ENCODE measurements around the gene SLC5A11. TPM values are rescaled to one million over a fixed set of nuclear protein-coding genes. Genes with fewer than 3 reads are reported as not detected.

SLC5A11 gene, protein sequence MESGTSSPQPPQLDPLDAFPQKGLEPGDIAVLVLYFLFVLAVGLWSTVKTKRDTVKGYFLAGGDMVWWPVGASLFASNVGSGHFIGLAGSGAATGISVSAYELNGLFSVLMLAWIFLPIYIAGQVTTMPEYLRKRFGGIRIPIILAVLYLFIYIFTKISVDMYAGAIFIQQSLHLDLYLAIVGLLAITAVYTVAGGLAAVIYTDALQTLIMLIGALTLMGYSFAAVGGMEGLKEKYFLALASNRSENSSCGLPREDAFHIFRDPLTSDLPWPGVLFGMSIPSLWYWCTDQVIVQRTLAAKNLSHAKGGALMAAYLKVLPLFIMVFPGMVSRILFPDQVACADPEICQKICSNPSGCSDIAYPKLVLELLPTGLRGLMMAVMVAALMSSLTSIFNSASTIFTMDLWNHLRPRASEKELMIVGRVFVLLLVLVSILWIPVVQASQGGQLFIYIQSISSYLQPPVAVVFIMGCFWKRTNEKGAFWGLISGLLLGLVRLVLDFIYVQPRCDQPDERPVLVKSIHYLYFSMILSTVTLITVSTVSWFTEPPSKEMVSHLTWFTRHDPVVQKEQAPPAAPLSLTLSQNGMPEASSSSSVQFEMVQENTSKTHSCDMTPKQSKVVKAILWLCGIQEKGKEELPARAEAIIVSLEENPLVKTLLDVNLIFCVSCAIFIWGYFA
- not detected in 2 replicates for total RNA-seq

GRCh38 chr16:24845726-24846547, at the start of gene SLC5A11:
Gene SLC5A11 (plus strand): TSS chr16:24845963. CDS start chr16:24858644, 12,681 bp downstream.

Other genes starting within 250 kb of the SLC5A11 start
- 15.2 and 25.2 TPM in 2 replicates for gene TNRC6A, start 116.3 kb upstream of the SLC5A11 start, total RNA-seq
- gene ARHGAP17, start 169.4 kb downstream of the SLC5A11 start, total RNA-seq = 36.5 and 37.1 TPM in 2 replicates

Measured in mesangial cell (primary cell).